Stimulated activated CD4-positive, alpha-beta T cell treated with anti-CD3 and anti-CD28 coated beads, TNF-alpha, amount 100 ng/mL, for 48 hours (primary cell): ENCODE data around the gene ANKS1B.

Experiments used
- DNase-seq, 3 donors: peaks; one replicate each; pipeline ENCODE4 v3.0.0-alpha.2; 2020; ENCODE audit warnings: low read depth in 3 of 3

Gene ANKS1B

DNA sequence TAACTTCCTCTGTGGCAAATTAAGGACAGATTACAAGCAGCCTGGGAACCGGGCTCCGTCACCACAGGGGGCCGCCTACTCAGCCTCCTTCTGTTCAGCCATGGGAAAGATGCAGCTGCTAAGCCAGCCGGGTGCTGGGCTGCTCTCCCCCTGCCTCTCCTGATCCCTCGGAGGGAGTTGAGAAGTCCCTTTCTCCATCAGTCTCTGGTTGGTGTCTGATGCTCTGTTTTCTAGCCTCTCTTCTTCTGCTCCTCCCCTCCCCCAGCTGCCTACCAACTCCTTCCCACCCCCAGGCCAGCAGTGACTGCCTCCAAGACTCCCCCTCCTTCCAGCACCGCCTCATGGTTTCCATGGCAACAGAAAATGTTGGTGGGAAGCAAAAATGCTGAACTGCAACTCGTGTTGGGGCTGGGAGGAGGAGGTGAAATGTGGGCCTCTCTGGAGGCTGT, 853.0 kb downstream of the ANKS1B start:
- DNase-seq, result no peak

DNA sequence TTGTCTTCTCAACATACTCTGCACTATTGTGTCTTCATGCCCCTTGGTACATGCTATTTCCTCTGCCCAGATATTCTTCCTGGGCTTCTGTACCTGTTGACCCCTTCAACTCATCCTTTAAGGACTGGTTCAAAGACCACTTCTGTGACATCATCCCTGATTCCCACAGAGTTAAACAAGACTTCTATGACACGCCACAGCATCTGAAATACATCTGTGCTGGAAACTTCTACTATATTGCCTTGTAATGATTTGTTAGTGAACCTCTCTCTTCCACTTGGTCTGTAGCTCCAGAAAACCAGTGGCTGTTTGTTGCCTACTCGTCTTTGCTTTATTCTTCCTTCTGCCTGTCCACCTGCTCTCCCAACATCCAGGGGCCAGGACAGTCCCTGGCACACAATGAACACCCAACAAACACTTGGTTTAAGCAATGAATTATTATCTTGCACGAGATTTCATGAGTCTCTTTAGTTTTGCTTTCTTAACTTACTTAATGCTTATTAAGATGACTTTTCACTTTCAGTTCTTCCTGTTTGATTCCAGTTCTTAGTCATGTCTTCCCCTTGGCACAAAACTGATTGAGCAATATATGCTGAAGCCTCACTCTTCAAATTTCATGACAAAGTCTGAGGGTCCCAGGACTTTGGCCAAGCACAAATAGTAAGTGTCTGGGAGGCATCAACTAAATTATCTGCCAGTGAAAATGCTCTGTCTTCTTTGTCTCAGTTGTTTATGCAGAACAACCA, 853.8 kb downstream of the ANKS1B start:
- no peak for DNase-seq

GRCh38 chr12:99128246-99128802, 856.4 kb downstream of the ANKS1B start:
- no peak for DNase-seq

- no peak for DNase-seq
These were observed 861.8 kb downstream of the ANKS1B start for GRCh38 chr12:99122959-99123358.

- DNase-seq, result no peak
These were observed 862.2 kb downstream of the ANKS1B start for GRCh38 chr12:99122496-99122895.

DNA sequence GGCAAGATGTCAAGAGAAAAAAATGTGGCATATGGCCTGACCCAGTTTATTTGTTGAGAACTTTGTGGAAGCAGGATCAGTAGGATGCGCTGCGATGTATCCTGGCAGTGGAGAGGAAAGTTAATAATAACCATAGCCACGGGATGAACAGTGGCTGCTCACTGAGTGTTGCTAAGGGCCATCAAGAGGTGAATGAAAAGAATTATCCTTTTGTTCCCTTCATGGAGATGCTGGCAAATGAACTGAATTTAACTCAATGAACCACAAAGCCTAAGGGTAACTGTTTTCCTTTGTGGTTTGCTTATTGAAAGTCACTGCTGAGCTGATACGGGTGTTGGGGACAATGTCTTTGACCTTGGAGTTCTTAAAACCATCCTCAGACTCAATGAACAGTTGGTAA, 863.2 kb downstream of the ANKS1B start:
- no peak for DNase-seq

DNA sequence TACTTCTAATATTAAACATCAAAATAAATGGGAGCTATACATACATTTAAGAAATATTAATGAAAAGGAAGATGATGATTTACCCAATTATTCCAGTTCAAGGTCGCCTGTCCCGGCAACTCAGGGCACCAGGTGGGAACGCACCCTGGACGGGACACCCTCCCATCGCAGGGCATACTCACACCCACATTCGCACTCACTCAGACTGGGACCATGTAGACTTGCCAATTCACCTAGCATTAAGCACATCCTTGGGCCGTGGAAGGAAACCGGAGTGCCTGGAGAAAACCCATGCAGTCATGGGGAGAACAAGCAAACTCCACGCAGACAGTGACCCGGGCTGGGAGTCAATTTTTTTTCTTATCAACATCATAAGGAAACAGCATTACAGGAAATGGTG, 864.8 kb downstream of the ANKS1B start:
- no peak for DNase-seq

DNA sequence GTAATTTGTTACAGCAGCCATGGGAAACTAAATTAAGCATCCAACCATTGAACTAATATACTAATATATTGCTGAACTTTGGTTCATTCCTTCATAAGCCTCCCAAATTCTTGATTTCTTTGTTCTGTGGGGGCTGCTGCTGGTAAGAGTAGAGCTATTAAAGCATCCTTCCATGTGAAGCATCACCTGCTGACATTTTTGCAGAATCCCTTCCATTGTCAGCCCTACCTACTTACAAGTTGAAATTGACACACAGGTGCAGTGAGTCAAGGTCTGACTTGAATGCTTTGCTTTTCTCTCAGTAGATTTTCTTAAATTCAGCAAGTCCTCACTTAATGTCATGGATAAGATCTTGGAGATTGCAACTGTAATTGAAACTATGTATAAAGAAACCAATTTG, 865.3 kb downstream of the ANKS1B start:
- no peak for DNase-seq

- DNase-seq, result no peak
These were observed 873.1 kb downstream of the ANKS1B start for GRCh38 chr12:99111600-99111999.

GRCh38 chr12:99110868-99111267, 873.9 kb downstream of the ANKS1B start:
- no peak for DNase-seq

DNA sequence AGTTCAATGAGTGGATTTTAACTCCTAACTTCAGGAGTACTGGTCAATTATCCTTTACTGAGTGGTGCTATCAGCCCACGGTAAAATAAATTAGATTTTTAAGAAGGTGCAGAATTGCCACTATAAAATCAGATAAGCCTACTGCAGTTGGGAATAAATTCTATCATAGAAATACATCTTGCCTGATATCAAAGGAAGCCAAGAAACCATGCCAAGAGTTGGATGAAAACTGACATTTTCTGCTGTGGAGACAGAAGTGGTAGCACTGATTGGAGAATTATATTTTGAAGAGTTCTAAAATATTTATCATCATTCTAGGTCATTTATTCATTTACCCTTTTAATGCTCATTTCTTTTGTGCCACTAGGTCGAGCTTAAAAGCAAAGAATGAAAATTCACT, 874.5 kb downstream of the ANKS1B start:
- DNase-seq, result no peak

- no peak for DNase-seq
These were observed 875.8 kb downstream of the ANKS1B start for GRCh38 chr12:99108924-99109323.

GRCh38 chr12:99099786-99100185, 885.0 kb downstream of the ANKS1B start:
- no peak for DNase-seq

DNA sequence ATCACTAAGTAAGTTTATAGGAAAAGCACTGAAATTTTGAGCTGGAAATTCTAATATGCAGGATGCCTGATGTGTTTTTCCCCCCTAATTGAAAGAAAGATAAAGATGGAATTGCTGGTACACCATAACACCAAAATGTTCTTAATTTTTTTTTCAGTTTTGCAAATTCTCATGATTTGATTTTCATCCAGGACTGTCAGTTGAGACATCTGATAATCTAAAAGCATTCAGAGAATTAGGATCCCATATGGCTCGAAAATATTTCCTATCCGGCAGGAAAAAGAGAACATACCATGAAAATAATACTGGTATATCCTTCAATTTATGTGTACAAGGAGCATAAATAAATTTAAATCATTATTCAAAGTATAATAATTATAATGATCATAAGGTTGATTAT, 887.6 kb downstream of the ANKS1B start:
- DNase-seq, result no peak

GRCh38 chr12:99093166-99093565, 891.6 kb downstream of the ANKS1B start:
- no peak for DNase-seq

- DNase-seq, result no peak
These were observed 892.5 kb downstream of the ANKS1B start for GRCh38 chr12:99092100-99092851.

- DNase-seq, result no peak
These were observed 897.5 kb downstream of the ANKS1B start for GRCh38 chr12:99087278-99087677.

GRCh38 chr12:99079811-99080210, 904.9 kb downstream of the ANKS1B start:
- no peak for DNase-seq

- DNase-seq, result no peak
These were observed 915.6 kb downstream of the ANKS1B start for GRCh38 chr12:99068993-99069747.

DNA sequence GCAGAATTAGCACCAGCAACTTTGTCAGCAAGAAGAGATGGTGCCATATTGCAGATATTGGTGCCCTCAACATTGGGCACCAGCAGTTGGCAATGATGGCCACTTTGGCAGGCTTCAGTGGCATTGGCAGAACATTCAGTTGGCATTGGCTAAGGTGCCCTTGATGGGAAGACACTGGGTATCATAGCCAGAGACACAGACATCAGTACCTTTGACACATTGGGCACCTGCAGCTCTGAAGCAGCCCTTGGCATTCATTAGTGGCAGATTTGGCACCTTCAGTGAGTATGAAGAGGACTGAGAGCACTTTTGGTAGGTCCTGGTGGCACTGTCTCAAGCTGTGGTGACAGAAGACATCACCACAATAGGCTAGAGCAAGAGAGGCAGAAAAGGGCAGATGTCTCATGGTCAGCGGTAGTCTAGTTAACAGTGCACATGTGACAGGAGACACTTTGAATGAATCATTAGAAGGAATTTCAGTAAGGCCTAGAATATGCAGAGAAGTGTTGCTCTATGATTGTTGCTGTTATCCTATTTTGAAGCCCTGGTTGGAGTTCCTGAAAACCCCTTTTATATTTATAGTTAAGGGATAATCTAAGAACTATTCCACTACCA, 917.5 kb downstream of the ANKS1B start:
- no peak for DNase-seq

GRCh38 chr12:99066726-99067125, 918.0 kb downstream of the ANKS1B start:
- DNase-seq, result no peak

DNA sequence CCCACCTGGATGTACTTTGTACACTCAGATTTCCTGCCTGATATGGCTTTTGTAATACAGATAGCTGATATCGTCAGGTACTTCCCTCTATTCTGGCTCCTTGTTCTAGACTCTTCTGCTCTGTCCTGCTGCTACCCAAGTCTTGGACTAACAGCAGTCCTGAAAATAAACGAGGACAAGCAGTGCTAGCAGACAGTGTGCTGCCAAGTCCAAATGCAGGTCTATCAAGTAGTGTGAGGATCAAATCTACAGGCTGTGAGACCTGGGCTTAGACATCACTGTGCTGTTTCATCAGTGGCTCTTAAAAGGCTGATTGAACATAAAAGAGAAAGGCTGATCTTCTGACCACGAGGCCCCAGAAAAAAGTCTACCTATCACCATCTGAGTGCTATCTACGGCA, 921.6 kb downstream of the ANKS1B start:
- DNase-seq, result no peak
